ENCODE measurements around the gene CNRIP1.

The CNRIP1 gene

DNA sequence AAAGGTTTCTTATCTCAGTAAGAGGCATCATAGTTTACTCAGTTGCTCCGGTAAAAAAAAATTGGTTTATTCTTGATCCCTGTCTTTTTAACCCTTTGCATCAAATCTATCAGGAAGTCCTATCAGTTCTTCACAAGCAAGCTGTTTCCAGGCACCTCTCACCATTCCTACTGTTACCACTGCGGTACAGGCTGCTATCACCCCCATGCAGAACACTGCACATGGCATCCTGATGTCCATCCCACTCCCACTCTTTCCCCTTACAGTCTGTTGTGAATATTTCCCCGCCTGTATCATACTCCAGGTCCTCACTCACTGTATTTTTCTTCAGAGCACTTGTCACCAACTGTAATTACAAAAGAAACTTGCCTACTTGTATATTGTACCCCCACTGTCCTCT is 5.3 kb upstream of the CNRIP1 start:
- TF ChIP-seq, protein P1, sequence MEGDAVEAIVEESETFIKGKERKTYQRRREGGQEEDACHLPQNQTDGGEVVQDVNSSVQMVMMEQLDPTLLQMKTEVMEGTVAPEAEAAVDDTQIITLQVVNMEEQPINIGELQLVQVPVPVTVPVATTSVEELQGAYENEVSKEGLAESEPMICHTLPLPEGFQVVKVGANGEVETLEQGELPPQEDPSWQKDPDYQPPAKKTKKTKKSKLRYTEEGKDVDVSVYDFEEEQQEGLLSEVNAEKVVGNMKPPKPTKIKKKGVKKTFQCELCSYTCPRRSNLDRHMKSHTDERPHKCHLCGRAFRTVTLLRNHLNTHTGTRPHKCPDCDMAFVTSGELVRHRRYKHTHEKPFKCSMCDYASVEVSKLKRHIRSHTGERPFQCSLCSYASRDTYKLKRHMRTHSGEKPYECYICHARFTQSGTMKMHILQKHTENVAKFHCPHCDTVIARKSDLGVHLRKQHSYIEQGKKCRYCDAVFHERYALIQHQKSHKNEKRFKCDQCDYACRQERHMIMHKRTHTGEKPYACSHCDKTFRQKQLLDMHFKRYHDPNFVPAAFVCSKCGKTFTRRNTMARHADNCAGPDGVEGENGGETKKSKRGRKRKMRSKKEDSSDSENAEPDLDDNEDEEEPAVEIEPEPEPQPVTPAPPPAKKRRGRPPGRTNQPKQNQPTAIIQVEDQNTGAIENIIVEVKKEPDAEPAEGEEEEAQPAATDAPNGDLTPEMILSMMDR (IDR thresholded peaks at IDR 0.05; ENCODE audit: low read length, missing control alignments), result no peak
- DNase-seq (ENCODE audit: low read depth), result no peak
- no peak overlapping the region for H3K4me3 ChIP-seq (replicated peaks; ENCODE audit: low read depth, low read length)

- peak overlapping the region; percentile 76 for H3K4me3 ChIP-seq (replicated peaks; ENCODE audit: low read depth, low read length)
- DNase-seq (ENCODE audit: low read depth), result no peak
- TF ChIP-seq, protein P1 (IDR thresholded peaks at IDR 0.05; ENCODE audit: low read length, missing control alignments), result no peak
Observed at GRCh38 chr2:68320118-68320641, 431 bp upstream of the CNRIP1 start.

DNA sequence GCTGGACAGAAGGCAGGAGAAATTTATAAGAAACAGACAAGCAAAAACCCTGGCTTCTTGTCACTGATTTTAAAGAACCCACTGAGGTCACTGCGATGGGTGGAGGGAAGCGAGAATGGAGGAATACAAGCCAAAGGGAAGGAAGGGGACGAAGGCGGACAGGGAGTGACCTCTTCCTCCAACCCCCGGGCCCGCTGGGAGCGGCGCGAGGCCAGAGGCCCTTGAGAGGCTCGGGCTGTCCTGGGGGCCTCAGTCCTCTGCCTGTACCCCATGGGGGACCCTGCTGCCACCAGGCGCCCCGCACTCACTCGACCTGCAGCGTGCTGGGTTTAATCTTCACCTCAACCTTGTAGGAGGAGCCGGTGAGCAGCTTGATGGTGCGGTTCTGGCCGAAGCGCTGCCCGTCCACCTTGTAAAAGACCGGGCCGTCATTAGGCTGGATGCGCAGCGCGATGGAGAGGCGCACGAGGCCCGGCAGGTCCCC is 793 bp downstream of the CNRIP1 start:
- DNase-seq (ENCODE audit: low read depth), result no peak
- H3K4me3 ChIP-seq (replicated peaks; ENCODE audit: low read depth, low read length), result peak overlapping the region; percentile 76
- TF ChIP-seq, protein P1 (IDR thresholded peaks at IDR 0.05; ENCODE audit: low read length, missing control alignments), result no peak

- peak; percentile 3 for DNase-seq (ENCODE audit: low read depth)
- TF ChIP-seq, protein P1 (IDR thresholded peaks at IDR 0.05; ENCODE audit: low read length, missing control alignments), result no peak
- H3K4me3 ChIP-seq (replicated peaks; ENCODE audit: low read depth, low read length), result peak overlapping the region; percentile 76
Observed at GRCh38 chr2:68317971-68318913, 1.5 kb downstream of the CNRIP1 start.

GRCh38 chr2:68316111-68316510 is 3.6 kb downstream of the CNRIP1 start:
- TF ChIP-seq, protein P1 (IDR thresholded peaks at IDR 0.05; ENCODE audit: low read length, missing control alignments), result no peak
- no peak for DNase-seq (ENCODE audit: low read depth)
- no peak overlapping the region for H3K4me3 ChIP-seq (replicated peaks; ENCODE audit: low read depth, low read length)

DNA sequence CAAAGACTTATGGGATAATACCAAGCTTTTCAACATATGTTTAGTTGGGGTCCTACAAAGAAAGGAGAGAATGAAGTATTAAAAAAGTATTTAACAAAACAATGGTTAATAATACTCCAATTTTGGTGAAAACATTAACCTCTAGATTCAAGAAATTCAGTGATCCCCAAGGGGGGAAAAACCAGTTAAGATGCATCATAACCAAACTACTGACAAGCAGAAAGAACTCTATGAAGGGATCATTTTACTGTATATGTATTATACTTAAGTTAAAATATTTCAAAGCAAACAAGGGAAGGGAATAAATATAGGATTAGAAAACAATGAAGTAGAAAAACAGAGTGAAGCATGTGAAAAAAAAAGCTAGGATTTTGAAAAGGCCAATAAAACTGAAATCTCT is 8.7 kb downstream of the CNRIP1 start:
- no peak for DNase-seq (ENCODE audit: low read depth)
- TF ChIP-seq, protein P1 (IDR thresholded peaks at IDR 0.05; ENCODE audit: low read length, missing control alignments), result no peak
- no peak overlapping the region for H3K4me3 ChIP-seq (replicated peaks; ENCODE audit: low read depth, low read length)

Measured in fibroblast of pulmonary artery (primary cell).